GM12864 (cell line): Measurements from ENCODE around the gene RPN2.

Source experiments
- DNase-seq: peaks from one replicate; pipeline ENCODE4 v3.0.0-alpha.2; 2011; ENCODE audit warnings: low read depth
- H3K4me3 ChIP-seq: 2 replicates; pipeline ENCODE4 v1.5.1; 2011; ENCODE audit warnings: mild to moderate bottlenecking, low read depth, low read length, control low read depth
- TF ChIP-seq, protein P1 (sequence below): IDR thresholded peaks from 2 replicates; pipeline ENCODE4 v1.5.1; 2011; ENCODE audit warnings: low read depth, mild to moderate bottlenecking, moderate library complexity, low read length, control low read depth, inconsistent platforms; ENCODE audit errors: missing control alignments

The RPN2 gene

DNA sequence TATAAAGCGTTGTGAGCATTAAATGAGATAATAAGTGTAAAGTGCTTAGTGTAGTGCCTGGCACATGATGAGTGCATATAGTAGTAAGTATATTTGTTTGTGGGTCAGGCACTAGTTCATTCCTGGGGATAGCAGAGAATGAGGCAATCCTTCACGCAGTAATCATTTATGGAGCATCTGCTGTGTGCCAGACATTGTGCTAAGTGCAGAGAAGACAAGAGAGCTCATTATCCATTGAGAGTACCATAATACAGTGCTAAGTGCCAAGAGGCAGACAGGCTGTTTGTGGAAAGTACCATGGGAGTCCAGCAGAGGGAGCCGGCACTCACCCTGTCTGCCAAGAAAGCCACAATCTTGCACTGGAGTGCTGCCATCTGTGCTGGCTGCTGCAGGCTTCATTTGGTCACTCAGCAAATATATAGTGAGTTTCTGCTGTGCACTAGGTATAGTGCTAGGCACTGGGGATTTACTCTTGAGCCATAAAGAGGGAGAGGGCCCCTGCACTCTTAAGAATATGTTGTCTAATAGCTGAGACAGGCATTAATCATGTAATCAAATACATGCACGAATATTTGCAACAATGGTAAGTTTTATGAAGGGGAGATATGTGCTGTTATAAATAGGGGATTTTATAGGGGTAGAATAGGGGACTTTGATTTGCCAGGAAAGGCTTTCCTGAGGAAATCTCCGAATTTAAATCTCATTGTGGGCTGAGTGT, 13.2 kb downstream of the RPN2 start:
- DNase-seq, result no peak
- no peak overlapping the region for H3K4me3 ChIP-seq
- TF ChIP-seq, protein P1, sequence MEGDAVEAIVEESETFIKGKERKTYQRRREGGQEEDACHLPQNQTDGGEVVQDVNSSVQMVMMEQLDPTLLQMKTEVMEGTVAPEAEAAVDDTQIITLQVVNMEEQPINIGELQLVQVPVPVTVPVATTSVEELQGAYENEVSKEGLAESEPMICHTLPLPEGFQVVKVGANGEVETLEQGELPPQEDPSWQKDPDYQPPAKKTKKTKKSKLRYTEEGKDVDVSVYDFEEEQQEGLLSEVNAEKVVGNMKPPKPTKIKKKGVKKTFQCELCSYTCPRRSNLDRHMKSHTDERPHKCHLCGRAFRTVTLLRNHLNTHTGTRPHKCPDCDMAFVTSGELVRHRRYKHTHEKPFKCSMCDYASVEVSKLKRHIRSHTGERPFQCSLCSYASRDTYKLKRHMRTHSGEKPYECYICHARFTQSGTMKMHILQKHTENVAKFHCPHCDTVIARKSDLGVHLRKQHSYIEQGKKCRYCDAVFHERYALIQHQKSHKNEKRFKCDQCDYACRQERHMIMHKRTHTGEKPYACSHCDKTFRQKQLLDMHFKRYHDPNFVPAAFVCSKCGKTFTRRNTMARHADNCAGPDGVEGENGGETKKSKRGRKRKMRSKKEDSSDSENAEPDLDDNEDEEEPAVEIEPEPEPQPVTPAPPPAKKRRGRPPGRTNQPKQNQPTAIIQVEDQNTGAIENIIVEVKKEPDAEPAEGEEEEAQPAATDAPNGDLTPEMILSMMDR, result peak; percentile 99

DNA sequence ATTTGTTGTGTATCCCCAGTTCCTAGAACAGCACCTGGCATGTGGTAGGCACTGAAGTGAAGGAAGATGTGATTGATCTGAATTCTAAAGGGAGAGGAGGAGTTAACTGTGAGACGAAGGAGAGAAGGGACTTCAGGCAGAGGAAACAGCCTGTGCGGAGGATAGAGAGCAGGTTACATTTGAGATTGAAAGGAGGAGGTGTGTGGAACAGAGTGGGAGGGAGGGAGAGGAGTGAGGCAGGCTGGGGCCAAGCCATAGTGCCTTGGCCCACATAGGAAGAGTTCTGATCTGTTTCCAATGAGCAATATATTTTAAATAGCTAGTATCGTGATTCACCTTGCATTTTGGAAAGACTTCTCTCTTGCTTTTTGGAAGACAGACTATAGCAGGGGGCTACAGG, 14.1 kb downstream of the RPN2 start:
- no peak for DNase-seq
- H3K4me3 ChIP-seq, result no peak overlapping the region
- TF ChIP-seq, protein P1, result no peak

DNA sequence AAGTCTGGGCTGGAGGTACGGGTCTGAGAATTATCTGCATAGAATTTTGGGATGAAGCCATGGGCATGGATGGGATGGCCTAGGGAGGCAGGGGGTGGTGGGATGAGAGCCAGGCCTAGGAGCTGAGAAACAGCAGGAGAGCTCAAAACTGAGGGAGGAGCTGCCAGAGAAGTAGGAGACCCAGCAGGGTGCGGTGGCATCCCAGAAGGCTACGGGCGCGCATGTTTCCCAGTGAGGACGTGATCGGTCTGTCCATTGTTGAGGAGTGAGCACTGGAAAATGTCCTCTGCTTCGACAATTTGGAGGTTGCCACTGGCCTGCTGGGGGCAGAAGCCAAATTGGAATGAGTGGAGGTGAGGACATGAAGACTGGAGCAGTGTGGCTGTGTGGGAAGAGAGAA, 14.7 kb downstream of the RPN2 start:
- no peak for DNase-seq
- H3K4me3 ChIP-seq, result no peak overlapping the region
- TF ChIP-seq, protein P1, result no peak

DNA sequence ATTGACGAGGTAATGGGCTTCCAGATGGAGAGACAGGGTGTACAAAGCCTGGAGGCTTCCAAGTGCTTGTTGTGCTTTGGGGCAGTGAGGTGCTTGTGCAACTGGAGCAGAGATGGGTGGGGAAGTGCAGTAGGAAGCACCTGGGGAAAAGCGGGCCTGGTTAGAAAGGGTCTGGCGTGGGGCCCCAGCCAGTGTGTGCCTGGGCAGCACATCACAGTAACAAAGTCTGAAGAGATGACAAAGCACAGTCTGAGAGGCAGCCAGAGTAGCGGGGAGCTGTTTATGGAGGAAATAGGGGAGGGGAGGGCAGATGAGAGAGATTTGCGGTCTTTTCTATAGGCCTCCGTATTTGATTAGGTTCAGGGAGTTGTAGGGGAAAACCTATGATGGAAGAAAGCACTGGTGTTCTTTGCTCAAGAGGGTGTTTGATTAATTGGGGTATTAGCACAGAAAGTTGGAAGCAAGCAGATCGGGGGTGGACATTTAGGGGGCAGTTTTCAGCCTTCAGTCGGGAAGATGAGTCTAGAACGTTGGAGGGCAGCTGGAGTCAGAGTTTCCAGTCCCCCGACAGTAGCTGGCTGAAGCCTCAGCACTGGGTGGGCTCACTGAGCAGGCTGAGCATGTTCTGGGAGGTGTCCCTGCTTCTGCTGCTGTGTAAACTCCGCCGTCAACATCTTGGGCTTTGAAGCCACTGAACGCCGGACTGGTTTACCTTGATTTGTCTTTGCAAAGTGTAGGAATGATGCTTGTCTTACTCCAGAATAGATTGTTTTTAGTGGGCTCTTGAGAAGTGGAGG, 15.7 kb downstream of the RPN2 start:
- DNase-seq, result no peak
- H3K4me3 ChIP-seq, result no peak overlapping the region
- TF ChIP-seq, protein P1, result no peak

DNA sequence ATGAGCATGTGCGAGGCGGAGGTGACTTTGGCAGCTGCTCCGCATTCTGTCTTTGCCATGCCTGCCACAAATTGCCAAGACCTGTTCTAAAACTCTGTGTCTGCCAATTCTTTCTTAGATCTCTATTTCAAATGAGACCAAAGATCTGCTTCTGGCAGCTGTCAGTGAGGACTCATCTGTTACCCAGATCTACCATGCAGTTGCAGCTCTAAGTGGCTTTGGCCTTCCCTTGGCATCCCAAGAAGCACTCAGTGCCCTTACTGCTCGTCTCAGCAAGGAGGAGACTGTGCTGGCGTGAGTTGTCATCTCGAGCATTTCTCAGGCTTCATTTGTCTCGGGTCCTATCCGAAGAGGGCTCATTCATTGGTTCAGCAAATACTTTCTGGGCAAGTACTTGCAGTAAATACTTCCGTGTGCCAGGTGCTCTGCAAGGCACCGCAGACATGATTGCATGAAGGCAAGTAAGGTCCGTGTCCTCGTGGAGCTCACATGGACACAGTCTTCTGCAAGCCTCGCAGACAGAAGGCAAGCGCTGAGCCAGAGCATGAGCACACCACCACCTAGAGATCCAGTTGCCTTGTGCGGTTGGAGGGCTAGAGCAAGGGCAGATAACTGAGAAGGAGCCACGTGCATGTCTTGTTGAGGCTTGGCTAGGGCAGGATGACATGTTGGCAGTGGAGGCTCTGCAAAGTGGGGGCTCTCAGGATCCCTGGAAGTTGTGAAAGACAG, 20.0 kb downstream of the RPN2 start:
- H3K4me3 ChIP-seq, result no peak overlapping the region
- DNase-seq, result no peak
- TF ChIP-seq, protein P1, result no peak

DNA sequence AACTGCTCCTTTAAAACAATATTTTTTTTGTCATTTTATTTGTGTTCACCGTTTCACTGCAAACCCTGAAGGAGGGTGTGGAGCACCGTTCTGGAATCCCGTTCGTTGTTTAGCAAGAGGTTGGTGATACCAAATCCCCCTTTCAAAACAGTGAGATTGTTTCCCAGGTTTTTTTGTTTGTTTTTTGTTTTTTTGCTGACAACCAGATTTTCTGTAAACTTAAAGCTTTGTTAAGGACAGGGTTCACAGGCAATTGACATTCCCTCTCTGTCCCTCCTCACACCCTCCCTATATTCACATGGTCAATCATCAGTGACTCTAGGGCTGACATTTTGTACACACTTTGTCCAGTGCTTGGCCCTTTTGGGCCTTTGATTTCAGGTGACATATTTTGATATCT, 21.2 kb downstream of the RPN2 start:
- TF ChIP-seq, protein P1, result no peak

More for the DNA sequence above, 21.2 kb downstream of the RPN2 start:
- DNase-seq, result no peak
- H3K4me3 ChIP-seq, result no peak overlapping the region
